ENCODE data around the gene UBL3.
A peak's percentile ranks its signal among the peaks of the same experiment; 100 is the strongest.

The UBL3 gene

GRCh38 chr13:29782798-29783197 lies 67.6 kb downstream of the UBL3 start:
- no peak for TF ChIP-seq CTCF (conservative IDR thresholded peaks at IDR 0.05)
- H3K27ac ChIP-seq = no peak overlapping the region

- no peak for TF ChIP-seq CTCF (conservative IDR thresholded peaks at IDR 0.05)
- H3K27ac ChIP-seq = no peak overlapping the region
These were observed 75.6 kb downstream of the UBL3 start for GRCh38 chr13:29774830-29775229.

GRCh38 chr13:29771247-29771646 lies 79.2 kb downstream of the UBL3 start:
- no peak overlapping the region for H3K27ac ChIP-seq
- peak; percentile 68 for TF ChIP-seq CTCF (conservative IDR thresholded peaks at IDR 0.05)

GRCh38 chr13:29767006-29767405 lies 83.4 kb downstream of the UBL3 start:
- H3K27ac ChIP-seq = no peak overlapping the region
- TF ChIP-seq CTCF (conservative IDR thresholded peaks at IDR 0.05) = no peak

- TF ChIP-seq CTCF (conservative IDR thresholded peaks at IDR 0.05) = no peak
- H3K27ac ChIP-seq = no peak overlapping the region
These were observed 86.8 kb downstream of the UBL3 start for GRCh38 chr13:29763436-29764180.

GRCh38 chr13:29761815-29762214 lies 88.6 kb downstream of the UBL3 start:
- no peak for TF ChIP-seq CTCF (conservative IDR thresholded peaks at IDR 0.05)

GRCh38 chr13:29761160-29761559 lies 89.3 kb downstream of the UBL3 start:
- no peak for TF ChIP-seq CTCF (conservative IDR thresholded peaks at IDR 0.05)

More at GRCh38 chr13:29761815-29762214, 88.6 kb downstream of the UBL3 start:
- no peak overlapping the region for H3K27ac ChIP-seq

More at GRCh38 chr13:29761160-29761559, 89.3 kb downstream of the UBL3 start:
- H3K27ac ChIP-seq = peak overlapping the region; percentile 56
